Bronchial smooth muscle cell (primary cell): Measurements from ENCODE around the gene ELL3. TPM values are rescaled to one million over a fixed set of nuclear protein-coding genes. Genes with fewer than 3 reads are reported as not detected.

Experiments used
- total RNA-seq: library from RNA; depleted of rRNA; stranded (reverse); fragments of >200 nt; gene quantifications from 2 replicates; pipeline ENCODE4 v1.2.1, GENCODE V29; 2014

Gene ELL3
- 4.9 and 10.7 TPM in 2 replicates for total RNA-seq

DNA sequence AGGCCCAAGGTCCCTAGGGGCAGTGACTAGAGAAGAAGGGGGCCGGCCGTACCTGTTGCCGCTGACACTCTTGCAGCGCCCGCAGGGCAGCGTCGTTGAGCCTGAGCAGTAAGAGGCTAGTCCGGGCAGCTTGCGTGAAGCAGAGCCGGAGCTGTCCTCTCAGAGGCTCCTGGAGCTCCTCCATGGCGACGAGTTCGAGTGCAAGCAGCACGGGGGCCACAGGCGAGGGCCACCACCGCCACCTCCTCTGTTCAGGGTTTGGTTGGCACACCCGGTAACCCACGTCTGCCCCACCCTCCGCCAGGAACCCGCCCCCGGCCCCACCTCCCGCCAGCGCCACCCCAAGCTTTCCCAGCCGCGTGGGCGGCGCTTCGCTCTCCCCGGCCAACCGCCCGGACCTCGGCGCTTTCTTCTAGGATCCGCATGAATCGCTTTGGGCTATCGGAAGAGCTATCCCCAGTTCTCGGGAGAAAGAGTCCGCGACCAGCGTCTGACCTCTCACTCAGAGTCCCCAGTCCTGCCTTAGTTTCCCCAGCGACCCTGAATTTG, at the start of gene ELL3:
TSS of gene ELL3 (minus strand) at position 249 of the 549 bp plus-strand sequence. CDS start at position 184, 65 bp downstream.

GRCh38 chr15:43824302-43825246, 47.8 kb upstream of the ELL3 start, which contains the start of gene MFAP1:
Gene MFAP1 (minus strand): TSS chr15:43824690. CDS start chr15:43824569, 121 bp downstream.

DNA sequence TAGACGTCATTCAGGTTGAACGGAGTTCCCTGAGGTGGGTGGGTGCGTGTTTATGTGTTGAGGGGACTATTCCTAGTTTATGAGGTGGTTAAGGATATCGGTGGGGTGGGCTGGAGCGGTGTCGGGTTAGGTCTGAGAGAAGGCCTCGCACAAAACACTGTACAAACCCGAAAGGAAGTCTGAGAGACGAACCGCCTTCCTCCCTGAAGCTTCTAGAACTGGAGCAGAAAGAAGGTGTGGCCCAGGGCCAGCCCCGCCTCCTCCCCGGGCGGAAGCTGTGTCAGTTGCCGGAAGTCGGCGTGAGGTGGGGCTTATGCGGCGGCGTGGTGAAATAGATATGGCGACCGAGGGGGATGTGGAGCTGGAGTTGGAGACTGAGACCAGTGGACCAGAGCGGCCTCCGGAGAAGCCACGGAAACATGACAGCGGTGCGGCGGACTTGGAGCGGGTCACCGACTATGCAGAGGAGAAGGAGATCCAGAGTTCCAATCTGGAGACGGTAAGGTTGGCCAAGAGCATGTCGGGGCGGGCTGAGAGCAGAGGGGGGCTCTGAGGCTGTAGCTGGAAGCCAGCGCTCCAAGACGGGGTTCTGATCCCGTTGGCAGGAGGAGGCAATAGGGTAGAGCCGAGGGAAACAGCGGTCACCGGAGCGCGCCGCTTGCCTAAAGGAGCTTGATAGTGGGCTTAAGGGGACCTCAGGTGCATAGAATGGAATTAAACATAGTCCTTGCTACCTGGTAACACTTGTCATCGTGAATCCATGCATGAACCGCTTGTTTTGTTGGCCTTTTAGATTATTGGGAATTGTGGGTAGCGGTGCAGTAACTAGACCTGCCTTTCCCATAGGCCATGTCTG, 23.7 kb upstream of the ELL3 start, which contains the start of gene HYPK:
TSS of gene HYPK (plus strand) at position 314 of the 856 bp plus-strand sequence. CDS start at position 338, 24 bp downstream.

GRCh38 chr15:43799945-43800285, 23.1 kb upstream of the ELL3 start, which contains the start of gene SERINC4:
Gene SERINC4 (minus strand): TSS chr15:43800220. CDS start chr15:43799986, 234 bp downstream.

DNA sequence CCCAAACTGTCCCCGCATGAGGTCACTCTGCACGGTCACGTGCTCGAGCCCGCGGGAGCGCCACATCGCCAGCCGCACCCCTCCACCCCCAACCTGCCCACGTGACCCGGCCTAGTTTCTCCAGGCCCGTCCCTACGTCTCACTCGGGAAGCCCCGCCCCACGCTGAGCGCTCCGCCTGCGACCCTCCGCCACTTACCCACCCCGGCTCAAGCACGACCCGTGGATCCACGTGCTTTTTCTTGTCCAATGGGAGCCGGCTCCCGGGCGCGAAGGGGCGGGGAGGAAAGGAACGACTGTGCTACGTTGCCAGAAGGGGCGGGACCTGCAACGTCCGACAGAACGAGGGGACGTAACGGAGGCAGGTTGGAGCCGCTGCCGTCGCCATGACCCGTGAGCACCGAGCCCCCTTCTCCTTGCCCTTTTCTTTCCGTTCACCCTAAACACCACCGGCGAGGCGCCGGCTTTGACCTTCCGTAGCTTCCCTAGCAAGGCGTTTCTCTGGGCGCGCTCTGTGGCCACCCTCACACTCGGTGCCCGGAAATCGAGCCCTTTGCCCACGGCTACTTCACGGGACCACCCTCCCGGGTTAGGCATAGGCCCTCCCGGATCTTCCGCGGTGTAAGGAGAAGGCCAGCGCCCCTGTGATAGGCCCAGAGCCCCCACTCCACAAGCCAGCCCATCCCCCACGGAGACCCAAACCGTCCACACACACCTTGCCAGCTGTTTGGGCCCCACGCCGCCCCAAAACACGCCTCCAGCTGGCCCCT, 15.4 kb upstream of the ELL3 start, which contains the start of gene SERF2:
TSS of gene SERF2 (plus strand) at position 328 of the 768 bp plus-strand sequence. CDS start at position 385, 57 bp downstream.

GRCh38 chr15:43746245-43746902, 30.4 kb downstream of the ELL3 start, which contains the start of gene PDIA3:
Gene PDIA3 (plus strand): TSS chr15:43746438. CDS start chr15:43746540, 102 bp downstream.

Other genes starting within 250 kb of the ELL3 start
- 21.8 and 23.3 TPM in 2 replicates for gene PPIP5K1, start 186.8 kb downstream of the ELL3 start, total RNA-seq
- gene CKMT1B, start 182.9 kb downstream of the ELL3 start, total RNA-seq, result not detected in 2 replicates
- 0.09 and 0.16 TPM in 2 replicates for gene STRC, start 158.2 kb downstream of the ELL3 start, total RNA-seq
- 1.1 and 1.3 TPM in 2 replicates for gene CATSPER2, start 128.1 kb downstream of the ELL3 start, total RNA-seq
- gene CKMT1A, start 83.1 kb downstream of the ELL3 start, total RNA-seq, result 0.16 and 0.26 TPM in 2 replicates
- gene PDIA3, start 30.5 kb downstream of the ELL3 start, total RNA-seq, result 77.9 and 95.7 TPM in 2 replicates
- gene SERF2, start 15.4 kb upstream of the ELL3 start, total RNA-seq, result 316 and 469 TPM in 2 replicates
- gene SERINC4, start 23.3 kb upstream of the ELL3 start, total RNA-seq, result not detected in 2 replicates
- 5.5 and 11.0 TPM in 2 replicates for gene HYPK, start 23.6 kb upstream of the ELL3 start, total RNA-seq
- 32.0 and 33.7 TPM in 2 replicates for gene MFAP1, start 47.7 kb upstream of the ELL3 start, total RNA-seq
- 2.1 and 3.3 TPM in 2 replicates for gene WDR76, start 50.0 kb upstream of the ELL3 start, total RNA-seq